HCT116 (cell line): ENCODE data around the gene ANKFN1. TPM values are rescaled to one million over a fixed set of nuclear protein-coding genes. Genes with fewer than 3 reads are reported as not detected.

ENCODE experiments used
- ATAC-seq: fragments of 200-7000 bp; cut with Tn5 transposase; 2 replicates; pipeline ENCODE4 v1.9.1; 2020; ENCODE audit warnings: mild to moderate bottlenecking, moderate library complexity
- BruUV-seq: library from RNA; stranded (reverse); fragments of 400-500 nt; replicated peaks from 2 replicates; lab custom pipeline; 2021; lab: Mats Ljungman, UMichigan
- CTCF ChIA-PET: fragments of 300-600 bp; sonication (Branson Sonifier 250); formaldehyde crosslinking; loops from one replicate; lab custom pipeline; 2021; ENCODE audit warnings: antibody characterized with exemption; lab: Charles Lee
- POLR2A ChIA-PET: fragments of 300-600, 350-600 bp; sonication (Branson Sonifier 250); formaldehyde crosslinking; loops from one replicate; lab custom pipeline; 2021; ENCODE audit warnings: antibody characterized with exemption; lab: Charles Lee
- RAD21 ChIA-PET, 2 experiments: fragments of 300-600 bp; sonication (Branson Sonifier 250); formaldehyde crosslinking; loops; one replicate each; lab custom pipeline; 2023; ENCODE audit warnings: low total read pairs in 2 of 2; ENCODE audit not compliant: uncharacterized antibody in 2 of 2, unreplicated experiment in 2 of 2, low non-redundant PET in 1 of 2; lab: Charles Lee
- DNase-seq: peaks from one replicate; pipeline ENCODE4 v3.0.0-alpha.2; 2010; ENCODE audit warnings: low read depth, low spot score
- H2AFZ ChIP-seq: fragments of 200-600 bp; shearing (Covaris generic), sonication (generic); 2 replicates; pipeline ENCODE4 v1.6.1; 2017; ENCODE audit warnings: low read depth, mixed run types, mixed read lengths, antibody characterized with exemption, low read length; ENCODE audit not compliant: poor library complexity, severe bottlenecking
- H3K27ac ChIP-seq: 2 replicates; pipeline ENCODE4 v1.5.1; 2012; ENCODE audit warnings: low read depth, low read length
- H3K27me3 ChIP-seq: fragments of 200-600 bp; sonication (generic); 2 replicates; pipeline ENCODE4 v1.6.1; 2016; ENCODE audit warnings: mixed run types, low read length, mixed read lengths; ENCODE audit not compliant: insufficient read depth
- H3K36me3 ChIP-seq, 2 experiments: fragments of 200-500 bp in 1 of 2; fragments of 200-600 bp in 1 of 2; sonication (Bioruptor generic) in 1 of 2; sonication (generic) in 1 of 2; 2 replicates each; pipeline versions ENCODE4 v1.5.1 to v1.6.1; 2014 to 2016; ENCODE audit warnings: low read length in 2 of 2, inconsistent platforms in 1 of 2, mixed read lengths in 1 of 2, mixed run types in 1 of 2; ENCODE audit not compliant: insufficient read depth in 2 of 2, control insufficient read depth in 1 of 2
- H3K4me1 ChIP-seq, 2 experiments: fragments of 200-600 bp in 1 of 2; sonication (generic) in 1 of 2; 2 replicates each; pipeline versions ENCODE4 v1.5.1 to v1.6.1; 2012 to 2017; ENCODE audit warnings: low read length in 2 of 2, inconsistent platforms in 1 of 2, mild to moderate bottlenecking in 1 of 2, mixed read lengths in 1 of 2, mixed run types in 1 of 2, moderate library complexity in 1 of 2; ENCODE audit not compliant: insufficient read depth in 2 of 2, control insufficient read depth in 1 of 2
- H3K4me2 ChIP-seq: fragments of 200-600 bp; sonication (generic); 2 replicates; pipeline ENCODE4 v1.6.1; 2017; ENCODE audit warnings: mixed run types, low read length, mixed read lengths
- H3K4me3 ChIP-seq, 2 experiments: fragments of 200-600 bp in 1 of 2; sonication (generic) in 1 of 2; replicated peaks in 1 of 2; 2 replicates each; pipeline ENCODE4 v1.5.1; 2011 to 2016; ENCODE audit warnings: low read length in 2 of 2, control low read depth in 1 of 2, low read depth in 1 of 2, mild to moderate bottlenecking in 1 of 2, mixed read lengths in 1 of 2, mixed run types in 1 of 2
- H3K79me2 ChIP-seq: fragments of 200-600 bp; sonication (generic); 2 replicates; pipeline ENCODE4 v1.6.1; 2017; ENCODE audit warnings: mild to moderate bottlenecking, mixed run types, low read length, moderate library complexity, mixed read lengths; ENCODE audit not compliant: insufficient read depth
- H3K9ac ChIP-seq: fragments of 200-600 bp; sonication (generic); 2 replicates; pipeline ENCODE4 v1.6.1; 2016; ENCODE audit warnings: low read length, mixed read lengths
- H3K9me2 ChIP-seq: fragments of 200-600 bp; sonication (generic), shearing (Covaris generic); 2 replicates; pipeline ENCODE4 v1.6.1; 2017; ENCODE audit warnings: mixed run types, mild to moderate bottlenecking, moderate library complexity; ENCODE audit not compliant: insufficient read depth
- H3K9me3 ChIP-seq, 2 experiments: fragments of 200-500 bp in 1 of 2; fragments of 200-600 bp in 1 of 2; sonication (Bioruptor generic) in 1 of 2; sonication (generic) in 1 of 2; 2 replicates each; pipeline ENCODE4 v1.6.1; 2014 to 2017; ENCODE audit warnings: low read length in 2 of 2, mixed read lengths in 2 of 2, inconsistent platforms in 1 of 2, low read depth in 1 of 2, mild to moderate bottlenecking in 1 of 2, mixed run types in 1 of 2, moderate library complexity in 1 of 2; ENCODE audit not compliant: control insufficient read depth in 1 of 2, insufficient read depth in 1 of 2
- H4K20me1 ChIP-seq: fragments of 200-600 bp; sonication (generic), shearing (Covaris generic); 2 replicates; pipeline ENCODE4 v1.6.1; 2017; ENCODE audit warnings: mixed run types, mild to moderate bottlenecking, moderate library complexity; ENCODE audit not compliant: insufficient read depth
- ATF3 ChIP-seq: IDR thresholded peaks from 2 replicates; pipeline ENCODE4 v1.6.1; 2012
- CBX3 ChIP-seq: IDR thresholded peaks from 2 replicates; pipeline ENCODE4 v1.6.1; 2012; ENCODE audit warnings: low read depth
- EGR1 ChIP-seq: IDR thresholded peaks from 2 replicates; pipeline ENCODE4 v1.6.1; 2012; ENCODE audit warnings: low read depth
- ELF1 ChIP-seq: IDR thresholded peaks from 2 replicates; pipeline ENCODE4 v1.6.1; 2012; ENCODE audit warnings: low read depth, borderline replicate concordance
- EZH2 ChIP-seq: fragments of 200-600 bp; sonication (generic); IDR thresholded peaks from 2 replicates; pipeline ENCODE4 v1.6.1; 2017; ENCODE audit warnings: antibody characterized with exemption, mixed run types
- EZH2phosphoT487 ChIP-seq: fragments of 200-600 bp; IDR thresholded peaks from 2 replicates; pipeline ENCODE4 v1.6.1; 2018; ENCODE audit warnings: antibody characterized with exemption, borderline replicate concordance
- FOSL1 ChIP-seq: IDR thresholded peaks from 2 replicates; pipeline ENCODE4 v1.6.1; 2012; ENCODE audit warnings: low read depth
- JUND ChIP-seq: IDR thresholded peaks from 2 replicates; pipeline ENCODE4 v1.6.1; 2012
- MAX ChIP-seq: IDR thresholded peaks from 2 replicates; pipeline ENCODE4 v1.6.1; 2012
- POLR2A ChIP-seq: IDR thresholded peaks from 2 replicates; pipeline ENCODE4 v1.7.0; 2011; ENCODE audit warnings: borderline replicate concordance; ENCODE audit not compliant: insufficient read depth, insufficient read length; ENCODE audit errors: extremely low read depth
- POLR2AphosphoS5 ChIP-seq: IDR thresholded peaks from 2 replicates; pipeline ENCODE4 v1.6.1; 2011; ENCODE audit warnings: mild to moderate bottlenecking, low read depth, low read length, moderate library complexity
- RAD21 ChIP-seq: IDR thresholded peaks from 2 replicates; pipeline ENCODE4 v1.6.1; 2012; ENCODE audit warnings: low read depth, mild to moderate bottlenecking
- REST ChIP-seq: IDR thresholded peaks from 2 replicates; pipeline ENCODE4 v1.6.1; 2012; ENCODE audit warnings: low read depth
- SP1 ChIP-seq: IDR thresholded peaks from 2 replicates; pipeline ENCODE4 v1.6.1; 2012; ENCODE audit warnings: low read depth
- TCF7L2 ChIP-seq: IDR thresholded peaks from 2 replicates; pipeline ENCODE4 v1.7.0; 2011; ENCODE audit warnings: borderline replicate concordance, inconsistent platforms; ENCODE audit not compliant: insufficient read depth, insufficient read length; ENCODE audit errors: extremely low read depth
- ZNF274 ChIP-seq: fragments of 200-500 bp; sonication (Bioruptor generic); IDR thresholded peaks from 2 replicates; pipeline ENCODE4 v1.6.1; 2014; ENCODE audit warnings: mild to moderate bottlenecking, low read depth, low read length, inconsistent platforms
- intact Hi-C: fragments of 100-400 bp; cut with micrococcal nuclease; formaldehyde crosslinking; loops from 2 replicates; pipeline ENCODE4 v1.10.0; 2022
- total RNA-seq: library from RNA; stranded (reverse); gene quantifications from one replicate; pipeline ENCODE4 v1.2.1, GENCODE V29; 2021; ENCODE audit not compliant: unreplicated experiment

The ANKFN1 gene
- total RNA-seq, 1 experiment from 2014 or later, result 1.1 TPM

- H3K4me1 ChIP-seq, result no peaks in the 10 kb centered on the region
- peaks cover 28% of the 10 kb centered on the region for H3K27me3 ChIP-seq
- intact Hi-C loops, result no loop called here
- RAD21 ChIA-PET, result no interaction called here
- no peak overlapping the region for H2AFZ ChIP-seq
- no peak for ATAC-seq
- no peaks in the 10 kb centered on the region for H3K79me2 ChIP-seq
- CTCF ChIA-PET, result interaction anchor here (1.1 kb wide), 1 partner anchor 175 kb away, joined by 3 read pairs; no protein-coding TSS in a partner anchor
- TF ChIP-seq FOSL1 (no peak), RAD21 (no peak), MAX (no peak), EZH2 (no peak), EGR1 (no peak), POLR2A (no peak)
- H3K4me3 ChIP-seq, result no peak overlapping the region
- no peak overlapping the region for H3K9ac ChIP-seq
- no peak overlapping the region for H3K4me2 ChIP-seq
- no peaks in the 10 kb centered on the region for H4K20me1 ChIP-seq
- H3K9me2 ChIP-seq, result no peaks in the 10 kb centered on the region
- POLR2A ChIA-PET, result no interaction called here
- H3K9me3 ChIP-seq, result no peaks in the 10 kb centered on the region
- no TSS peak for BruUV-seq
- H3K36me3 ChIP-seq, result no peaks in the 10 kb centered on the region
- DNase-seq, result no peak
- no peak overlapping the region for H3K27ac ChIP-seq
Measured at GRCh38 chr17:56324676-56325075, 171.4 kb downstream of the ANKFN1 start.

- DNase-seq (no peak), ATAC-seq (no peak)
- Histone ChIP-seq H3K27ac (no peak overlapping the region), H2AFZ (no peak overlapping the region), H3K9ac (no peak overlapping the region), H3K9me3 (no peaks in the 10 kb centered on the region), H4K20me1 (no peaks in the 10 kb centered on the region), H3K4me3 (no peak overlapping the region), H3K4me1 (no peaks in the 10 kb centered on the region), H3K79me2 (no peaks in the 10 kb centered on the region), H3K9me2 (no peaks in the 10 kb centered on the region), H3K27me3 (peaks cover 24% of the 10 kb centered on the region), H3K4me2 (no peak overlapping the region), H3K36me3 (no peaks in the 10 kb centered on the region)
- intact Hi-C loops, result no loop called here
- no TSS peak for BruUV-seq
- ChIA-PET RAD21 (no interaction called here), CTCF (interaction anchor here (1.1 kb wide), 1 partner anchor 174 kb away, joined by 3 read pairs; no protein-coding TSS in a partner anchor), POLR2A (no interaction called here)
- no peak for TF ChIP-seq SP1
- TF ChIP-seq ZNF274, result no peak
- no peak for TF ChIP-seq EGR1
- TF ChIP-seq TCF7L2, result no peak
- no peak for TF ChIP-seq JUND
- no peak for TF ChIP-seq FOSL1
- no peak for TF ChIP-seq ELF1
- no peak for TF ChIP-seq CBX3
- no peak for TF ChIP-seq EZH2phosphoT487
- TF ChIP-seq REST, result no peak
- no peak for TF ChIP-seq POLR2AphosphoS5
- no peak for TF ChIP-seq ATF3
Measured at GRCh38 chr17:56325313-56326000, 172.2 kb downstream of the ANKFN1 start.
